Right renal pelvis (tissue), 4 donors: ENCODE data around the gene TTC39C. TPM values are rescaled to one million over a fixed set of nuclear protein-coding genes. Genes with fewer than 3 reads are reported as not detected.
"Not testable (repeated sequence)": the region's sequence is repeated elsewhere in the genome, so short reads cannot be mapped to it uniquely, and the experiment has no call there.

Experiments used
- DNase-seq, 4 donors: peaks; one replicate each; pipeline ENCODE4 v3.0.0-alpha.2; 2013; ENCODE audit warnings: low read depth in 4 of 4, low spot score in 3 of 4, missing footprints in 1 of 4
- polyA plus RNA-seq, 4 donors: library from polyadenylated mRNA; unstranded; fragments of 120-200 nt; gene quantifications; one replicate each; pipeline ENCODE4 v1.2.1, GENCODE V29; 2013; ENCODE audit not compliant: insufficient read length in 4 of 4

The TTC39C gene
- polyA plus RNA-seq, 4 donors = 6.4 to 10.8 (median 8.3) TPM

DNA sequence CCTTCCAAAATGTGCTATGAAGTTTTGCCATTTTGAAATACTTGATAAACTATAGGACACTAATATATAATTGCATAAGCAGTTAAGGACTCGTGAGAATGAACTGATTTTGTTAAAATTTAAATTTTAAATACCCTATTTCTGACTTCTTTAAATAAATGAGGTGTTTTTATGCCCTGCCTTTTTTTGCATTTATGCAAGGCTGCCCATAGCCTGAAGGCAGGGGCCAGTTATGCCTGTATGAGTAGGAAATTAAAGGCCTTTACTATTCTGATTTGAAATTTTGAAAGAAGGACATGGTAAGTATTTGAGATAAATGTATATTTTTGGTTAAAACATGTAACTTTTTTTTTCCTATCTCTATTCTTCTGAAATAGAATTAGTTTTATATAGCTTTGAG, 33.7 kb downstream of the TTC39C start:
- no peak for DNase-seq

DNA sequence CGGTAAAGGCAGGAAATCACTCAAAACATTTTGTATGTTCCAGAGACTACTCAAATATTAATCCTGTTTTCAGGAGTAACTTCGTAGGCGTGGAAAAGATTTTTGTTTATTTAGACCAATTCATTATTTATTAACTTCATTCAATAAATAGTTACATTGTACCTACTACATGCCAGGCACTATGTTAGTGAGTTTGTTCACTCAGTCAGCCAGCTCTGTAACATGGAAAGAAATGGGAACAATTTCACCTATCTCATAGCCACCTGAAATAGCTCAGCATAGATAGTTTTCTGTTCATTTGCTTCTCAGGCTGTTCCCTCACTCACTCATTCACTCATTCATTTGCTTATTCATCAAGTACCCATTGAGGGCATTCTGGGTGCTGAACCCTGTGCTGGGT, 34.6 kb downstream of the TTC39C start:
- no peak for DNase-seq

DNA sequence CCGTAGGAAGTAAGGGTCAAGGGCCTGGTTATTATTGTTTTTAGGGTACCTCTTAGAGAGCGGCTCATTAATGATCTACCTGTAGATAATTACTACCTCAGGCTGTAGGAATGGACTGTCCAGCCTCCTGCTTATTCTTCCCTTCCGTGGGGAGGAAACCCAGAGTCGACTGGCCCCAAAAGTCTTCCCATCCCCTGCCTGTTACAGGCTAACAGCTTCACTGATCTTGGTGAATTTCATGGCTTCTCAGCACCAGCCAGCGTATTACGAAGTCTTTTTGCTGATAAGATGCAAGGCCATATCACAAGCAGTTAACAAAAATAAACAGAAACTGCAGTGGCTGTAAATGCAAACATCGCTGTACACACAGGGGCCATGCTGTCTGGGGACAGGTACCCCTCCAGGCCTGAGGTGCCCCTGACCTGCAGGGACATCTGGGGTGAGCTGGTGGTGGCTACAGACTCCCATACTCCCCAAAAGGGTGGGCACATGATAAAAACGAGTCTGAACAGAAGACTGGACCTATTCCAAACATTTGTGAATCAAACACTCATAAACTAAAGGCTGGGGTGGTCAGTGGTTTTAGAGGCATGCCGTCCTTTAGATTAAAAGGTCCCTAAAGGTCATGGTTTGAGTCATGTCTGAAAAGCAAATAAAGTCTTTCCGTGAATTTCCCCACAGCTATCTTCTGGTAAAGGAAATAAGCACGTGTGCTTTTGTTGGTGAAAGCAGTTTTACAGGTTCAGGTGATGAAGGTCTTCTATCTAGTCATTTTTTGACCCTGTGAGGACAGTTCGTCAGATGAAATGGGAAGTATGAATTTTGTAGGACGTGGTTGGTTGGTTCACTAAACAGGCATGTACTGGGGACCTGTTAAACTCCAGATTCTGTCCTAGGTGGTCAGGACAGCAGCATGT, 36.7 kb downstream of the TTC39C start:
- no peak for DNase-seq

DNA sequence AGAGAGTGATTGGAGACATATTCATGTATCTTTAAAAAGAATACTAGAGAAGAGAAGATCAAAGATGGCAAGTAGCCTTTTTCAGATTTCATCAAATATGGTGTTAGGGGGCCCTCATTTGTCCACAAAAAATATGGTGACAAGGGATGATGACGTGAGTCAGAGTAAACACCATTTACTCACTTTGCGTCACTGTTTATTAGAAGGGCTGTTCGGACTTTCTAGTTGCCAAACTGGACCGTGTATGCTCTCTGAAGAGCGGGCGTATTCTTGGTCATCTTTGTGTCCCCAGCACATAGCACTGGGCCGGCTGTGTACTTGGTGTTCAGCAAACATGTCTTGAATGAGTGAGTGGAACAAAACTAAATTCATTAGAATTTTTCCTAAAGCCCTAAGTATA, 37.5 kb downstream of the TTC39C start:
- no peak for DNase-seq

DNA sequence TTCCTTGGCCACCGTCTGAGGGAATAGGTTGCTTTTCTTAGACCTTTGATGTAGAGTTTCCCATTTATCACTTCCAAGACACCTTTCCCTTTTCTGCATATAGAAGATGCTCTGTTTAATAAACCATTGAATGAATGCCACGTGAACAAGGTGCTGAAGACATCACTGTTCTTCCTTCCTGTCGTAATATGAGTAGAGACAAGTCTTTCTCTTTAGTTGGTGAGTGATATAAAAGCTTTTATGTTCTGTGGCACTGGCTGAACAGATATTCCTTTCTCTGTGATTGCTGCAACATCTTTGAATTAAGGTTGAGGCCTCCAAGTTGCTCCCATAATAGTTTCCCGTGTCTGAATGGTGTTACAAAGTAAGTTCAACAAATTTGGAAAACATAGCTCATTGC, 38.7 kb downstream of the TTC39C start:
- no peak for DNase-seq

DNA sequence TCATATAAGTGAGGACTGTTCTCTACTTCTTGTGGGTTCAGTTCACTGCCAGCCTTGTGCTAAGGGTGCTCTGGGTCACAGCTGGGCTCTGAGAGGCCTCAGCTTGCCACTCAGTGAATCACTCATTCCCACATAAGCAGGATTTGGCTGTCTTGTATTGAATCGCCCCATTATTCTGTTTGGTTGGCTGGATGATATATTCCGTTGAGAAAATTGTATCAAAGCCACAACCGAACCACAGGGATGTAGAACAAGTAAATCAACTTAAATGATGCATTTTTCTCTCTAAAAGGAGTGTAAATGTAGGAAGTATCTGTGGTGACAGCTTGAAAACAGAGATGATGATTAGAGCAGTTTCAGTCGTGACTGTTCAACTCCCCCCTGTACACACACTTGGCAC, 39.6 kb downstream of the TTC39C start:
- DNase-seq = no peak

DNA sequence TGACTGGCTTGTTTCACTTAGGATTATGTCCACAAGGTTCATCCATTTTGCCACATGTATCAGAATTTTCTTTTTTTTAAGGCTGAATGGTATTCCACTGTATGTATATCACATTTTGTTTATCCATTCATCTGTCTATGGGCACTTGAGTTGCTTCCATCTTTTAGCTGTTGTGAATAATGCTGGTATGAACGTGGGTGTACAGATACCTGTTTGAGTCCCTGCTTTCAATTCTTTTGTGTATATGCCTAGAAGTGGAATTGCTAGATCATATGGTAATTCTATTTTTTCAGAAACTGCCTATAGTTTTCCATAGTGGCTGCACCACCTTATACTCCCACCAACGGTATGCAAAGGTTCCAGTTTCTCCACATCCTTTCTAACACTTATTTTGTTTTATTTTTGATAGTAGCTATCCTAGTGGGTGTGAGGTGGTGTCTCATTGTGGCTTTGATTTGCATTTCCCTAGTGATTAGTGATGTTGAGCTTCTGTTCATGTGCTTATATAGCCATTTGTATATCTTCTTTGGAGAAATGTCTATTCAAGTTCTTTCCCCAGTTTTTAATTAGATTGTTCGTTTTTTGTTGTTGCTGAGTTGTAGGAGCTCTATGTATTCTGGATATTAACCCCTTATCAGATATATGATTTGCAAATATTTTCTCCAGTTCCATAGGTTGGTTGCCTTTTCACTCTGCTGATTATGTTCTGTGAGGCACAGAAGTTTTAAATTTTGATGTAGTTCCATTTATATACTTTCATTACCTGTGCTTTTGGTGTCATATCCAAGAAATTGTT, 40.7 kb downstream of the TTC39C start:
- no peak for DNase-seq

DNA sequence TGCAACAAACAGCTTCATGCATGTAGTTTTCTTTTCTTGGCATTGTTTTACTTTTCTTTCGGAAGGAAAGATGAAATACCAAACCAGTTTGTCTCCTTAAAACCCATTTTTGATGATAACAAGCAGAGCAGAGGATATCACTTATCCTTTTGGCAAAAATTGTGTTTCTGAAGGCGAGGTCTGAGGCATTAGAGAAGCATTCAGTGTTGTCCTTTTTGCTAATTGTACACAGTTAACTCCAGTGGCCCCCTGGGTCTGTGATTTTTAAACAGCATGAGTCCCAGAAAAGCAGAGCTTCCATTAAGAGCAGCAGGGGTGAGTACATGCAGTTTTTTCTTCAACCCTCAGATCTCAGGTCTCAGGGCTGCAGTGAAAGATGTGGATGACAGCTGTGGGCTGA, 41.3 kb downstream of the TTC39C start:
- DNase-seq = no peak

DNA sequence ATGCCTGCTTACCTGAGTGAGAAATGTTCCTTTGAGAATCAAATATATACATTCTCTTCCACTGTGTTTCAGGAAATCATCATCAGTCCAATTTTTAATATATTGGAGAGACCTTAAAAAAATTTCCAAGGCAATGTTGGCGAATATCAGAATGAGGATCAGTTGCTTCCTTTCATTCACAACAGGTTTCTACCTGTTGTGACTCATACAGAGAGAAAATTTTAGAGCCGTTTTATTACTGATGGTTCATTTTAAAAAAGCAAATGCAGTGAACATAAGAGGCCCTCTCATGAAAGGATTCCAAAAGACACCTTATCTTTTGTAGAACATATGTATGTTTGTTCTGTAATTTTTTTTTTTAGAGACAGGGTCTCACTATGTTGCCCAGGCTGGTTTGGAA, 42.0 kb downstream of the TTC39C start:
- DNase-seq = no peak

DNA sequence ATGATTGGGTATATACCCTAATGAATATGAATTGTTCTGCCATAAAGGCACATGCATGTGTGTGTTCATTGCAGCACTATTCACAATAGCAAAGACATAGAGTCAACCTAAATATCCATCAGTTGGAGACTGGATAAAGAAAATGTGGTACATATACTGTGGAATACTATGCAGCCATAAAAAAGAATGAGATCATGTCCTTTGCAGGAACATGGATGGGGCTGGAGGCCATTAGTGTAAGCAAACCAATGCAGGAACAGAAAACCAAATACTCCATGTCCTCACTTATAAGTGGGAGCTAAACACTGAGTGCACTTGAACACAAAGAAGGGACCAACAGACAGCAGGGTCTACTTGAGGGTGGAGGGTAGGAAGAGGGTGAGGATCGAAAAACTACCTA, 43.2 kb downstream of the TTC39C start:
- DNase-seq = no peak

DNA sequence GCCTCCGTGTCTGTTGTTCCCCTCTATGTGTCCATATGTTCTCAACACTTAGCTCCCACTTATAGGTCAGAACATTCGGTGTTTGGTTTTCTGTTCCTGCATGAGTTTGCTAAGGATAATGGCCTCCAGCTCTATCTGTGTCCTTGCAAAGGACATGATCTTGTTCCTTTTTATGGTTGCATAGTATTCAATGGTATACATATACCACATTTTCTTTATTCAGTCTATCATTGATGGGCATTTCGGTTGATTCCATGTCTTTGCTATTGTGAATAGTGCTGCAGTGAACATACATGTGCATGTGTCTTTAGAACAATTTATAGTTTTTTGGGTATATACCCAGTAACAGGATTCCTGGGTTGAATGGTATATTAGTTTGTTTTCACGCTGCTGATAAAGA, 44.8 kb downstream of the TTC39C start:
- not testable (repeated sequence) for DNase-seq

DNA sequence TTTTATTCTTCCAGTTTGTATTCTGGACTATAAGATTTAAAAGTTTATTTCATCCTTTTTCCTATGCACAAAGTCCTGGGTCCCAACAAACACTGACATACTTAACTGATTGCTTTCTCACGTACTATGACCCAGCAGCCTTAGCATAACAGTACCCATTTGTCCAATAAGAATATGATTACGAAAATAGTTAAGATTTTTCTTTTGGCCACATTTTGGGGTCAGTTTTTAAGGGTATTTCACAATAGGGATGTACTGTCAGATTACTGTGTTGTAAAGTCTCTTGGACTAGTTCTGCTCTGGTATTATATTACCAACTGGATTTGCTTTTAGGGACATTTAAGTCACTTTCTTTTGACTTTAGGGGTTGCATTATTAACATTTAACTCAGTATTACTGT, 46.1 kb downstream of the TTC39C start:
- no peak for DNase-seq

DNA sequence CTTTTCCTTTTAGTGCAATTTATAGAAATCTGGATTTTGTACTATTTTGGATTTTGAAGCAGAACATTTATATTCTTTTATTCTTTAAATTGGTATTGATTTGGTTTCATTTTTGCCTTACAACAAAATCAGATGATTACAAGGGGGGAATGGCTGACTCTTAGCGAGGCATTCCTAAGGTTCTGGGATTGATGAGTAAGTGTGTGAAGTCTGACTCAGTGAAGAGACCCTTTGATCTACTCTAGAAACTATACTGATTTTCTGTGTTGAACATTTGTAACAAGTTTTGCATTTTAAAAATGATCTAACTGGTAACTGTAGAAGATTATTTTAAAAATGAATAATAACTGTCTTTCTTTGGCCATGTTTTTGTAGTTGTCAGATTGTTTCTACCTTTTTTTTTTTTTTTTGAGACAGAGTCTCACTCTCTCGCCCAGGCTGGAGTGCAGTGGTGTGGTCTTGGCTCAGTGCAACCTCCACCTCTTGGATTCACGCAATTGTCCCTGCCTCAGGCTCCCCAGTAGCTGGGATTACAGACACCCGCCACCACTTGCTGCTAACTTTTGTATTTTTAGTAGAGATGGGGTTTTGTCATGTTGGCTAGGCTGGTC, 48.7 kb downstream of the TTC39C start:
- no peak for DNase-seq

DNA sequence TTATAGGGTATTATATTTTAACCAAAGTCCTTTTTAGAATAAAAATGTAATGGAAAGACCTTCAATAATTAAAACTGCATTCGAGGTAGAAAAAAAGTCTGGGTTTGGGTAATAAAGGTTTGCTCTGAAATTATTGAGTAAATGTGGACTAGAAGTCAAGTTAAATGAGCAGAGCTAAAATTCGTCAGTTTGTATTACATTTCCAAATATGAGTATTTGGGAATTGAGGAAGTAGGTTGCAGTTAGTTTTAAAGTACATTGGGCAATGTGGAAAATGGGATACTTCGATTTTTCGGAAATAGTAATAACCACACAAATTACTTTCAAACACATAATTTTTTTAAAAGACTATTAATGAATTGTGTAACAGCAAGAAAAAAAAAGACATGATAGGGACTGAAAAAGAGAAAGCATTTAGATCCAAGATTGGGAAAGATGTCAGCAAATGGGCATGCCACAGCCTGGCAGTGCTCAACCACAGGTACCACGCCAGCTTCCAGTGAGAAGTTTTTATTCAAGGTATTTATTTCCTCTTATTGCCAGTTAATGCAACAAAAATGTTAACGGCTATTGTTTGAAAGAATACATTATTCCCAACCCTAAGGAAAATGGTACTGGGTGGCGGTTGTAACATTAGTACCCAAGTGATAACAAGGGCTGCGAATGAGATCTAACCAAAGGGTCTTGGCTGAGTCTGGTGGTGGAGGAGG, 50.0 kb downstream of the TTC39C start:
- DNase-seq = no peak

DNA sequence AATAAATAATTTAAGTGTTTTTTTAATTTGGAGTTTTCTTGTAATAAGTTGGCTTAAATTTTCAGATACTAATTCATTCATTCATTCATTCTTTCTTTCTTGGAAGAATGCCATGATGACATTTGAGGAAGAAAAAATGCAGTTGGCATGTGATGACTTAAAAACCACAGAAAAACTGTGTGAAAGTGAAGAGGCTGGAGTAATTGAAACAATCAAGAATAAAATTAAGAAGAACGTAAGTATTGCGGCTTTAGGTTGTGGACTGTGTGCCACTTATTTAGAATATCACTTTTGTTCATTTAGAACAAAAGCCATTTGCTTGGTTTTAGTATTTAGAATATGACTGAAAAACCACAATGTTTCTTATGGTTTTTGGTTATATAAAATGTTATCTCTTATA, 51.4 kb downstream of the TTC39C start:
- no peak for DNase-seq

DNA sequence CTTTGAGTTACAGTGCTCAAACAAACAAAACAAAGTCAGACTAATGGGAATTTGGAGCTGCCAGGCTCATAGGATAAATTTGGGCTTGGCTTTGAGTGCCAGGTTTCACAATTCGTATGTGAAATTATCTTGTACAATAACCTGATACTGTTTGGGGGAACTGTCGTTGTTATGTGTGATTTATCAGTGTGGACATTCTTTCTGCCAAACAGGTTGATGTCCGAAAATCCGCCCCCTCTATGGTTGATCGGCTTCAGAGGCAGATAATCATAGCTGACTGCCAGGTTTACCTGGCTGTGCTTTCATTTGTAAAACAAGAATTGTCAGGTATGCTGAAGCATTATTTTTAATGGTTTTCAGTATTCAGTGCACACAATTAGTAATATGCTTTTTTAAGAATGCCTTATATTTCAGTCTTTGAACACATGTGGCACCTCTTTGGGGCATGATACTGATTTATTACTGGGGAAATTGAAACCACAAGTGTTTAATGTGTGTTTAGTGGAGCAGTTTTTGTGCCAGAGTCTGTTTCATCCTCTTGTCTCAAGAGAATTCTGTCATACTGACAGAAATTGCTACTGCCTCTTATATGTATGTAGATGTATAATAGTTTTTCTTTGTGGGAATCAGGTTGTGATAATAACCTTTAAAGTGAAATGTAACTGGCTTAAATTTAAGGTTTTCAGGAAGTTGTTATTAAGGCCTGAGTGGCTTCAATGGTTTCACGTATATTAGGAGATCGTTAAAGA, 54.6 kb downstream of the TTC39C start:
- no peak for DNase-seq

DNA sequence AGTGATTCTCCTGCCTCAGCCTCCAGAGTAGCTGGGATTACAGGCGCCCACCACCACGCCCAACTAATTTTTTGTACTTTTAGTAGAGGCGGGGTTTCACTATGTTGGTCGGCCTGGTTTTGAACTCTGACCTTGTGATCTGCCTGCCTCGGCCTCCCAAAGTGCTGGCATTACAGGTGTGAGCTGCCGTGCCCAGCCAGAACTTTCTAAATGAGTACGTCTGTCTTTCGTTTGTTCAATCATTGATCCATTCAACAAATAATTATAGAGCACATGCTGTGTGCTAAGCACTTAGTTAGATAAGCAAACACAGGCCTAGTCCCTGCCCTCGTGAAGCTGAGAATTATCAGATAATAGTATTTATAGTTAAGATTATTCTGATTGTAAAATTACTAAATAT, 56.5 kb downstream of the TTC39C start:
- DNase-seq = no peak

DNA sequence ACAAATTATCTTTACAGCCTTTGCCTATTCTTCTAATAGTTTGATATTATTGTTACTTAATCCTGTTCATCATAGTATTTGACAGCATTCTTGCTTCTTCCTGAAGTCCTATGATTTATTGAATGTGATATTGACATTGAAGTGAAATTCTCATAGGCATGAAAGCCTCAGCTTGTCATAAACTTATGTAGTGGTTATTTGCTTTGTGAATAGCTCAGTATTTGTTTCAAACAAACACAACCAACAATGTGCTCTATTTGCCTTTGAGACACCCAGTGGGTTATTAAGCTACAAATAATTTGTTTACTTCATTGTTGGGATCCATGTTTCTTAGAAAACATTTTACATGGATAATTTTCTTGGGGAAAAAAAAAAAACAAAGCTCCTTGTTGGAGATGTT, 57.2 kb downstream of the TTC39C start:
- DNase-seq = no peak

DNA sequence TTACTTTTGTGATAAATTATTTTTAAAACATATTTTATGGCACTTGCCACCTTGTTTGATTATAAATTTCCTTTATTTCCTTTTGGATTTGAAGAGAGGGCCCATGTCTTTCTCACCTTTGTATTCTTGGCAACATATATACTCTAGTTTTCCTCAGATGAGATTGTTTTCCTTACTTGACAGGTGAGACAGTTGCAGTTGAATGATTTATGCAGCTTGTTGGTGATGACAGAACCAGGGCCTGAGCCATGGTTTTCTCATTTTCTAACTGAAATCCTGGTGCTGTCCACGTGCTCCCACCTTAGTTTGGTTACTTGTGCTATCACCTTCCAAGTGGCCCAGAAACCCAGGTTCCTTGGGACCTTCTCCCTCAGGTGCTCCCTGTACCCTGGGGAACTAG, 58.2 kb downstream of the TTC39C start:
- no peak for DNase-seq

DNA sequence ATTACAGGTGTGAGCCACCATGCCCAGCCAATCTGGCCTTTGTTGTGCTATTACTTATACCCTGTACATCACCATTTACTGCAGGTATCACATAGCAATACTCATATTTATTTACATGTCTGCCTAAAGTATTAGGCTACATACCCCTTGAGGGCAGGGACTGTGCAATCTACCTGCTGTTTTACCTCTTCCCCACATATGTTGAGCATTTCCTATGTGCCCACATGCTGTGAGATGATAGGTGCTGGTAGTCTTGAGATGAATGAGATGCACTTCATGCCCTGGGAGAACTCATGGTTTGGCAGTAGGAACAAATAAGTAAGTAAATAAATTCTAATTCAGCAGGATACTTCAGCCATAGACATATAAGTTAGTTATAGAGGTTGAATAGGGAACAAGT, 59.2 kb downstream of the TTC39C start:
- no peak for DNase-seq
